Mesenteric fat pad (tissue), 1 donor: ENCODE data around the gene CUBN. TPM values are rescaled to one million over a fixed set of nuclear protein-coding genes. Genes with fewer than 3 reads are reported as not detected.

Experiments used
- DNase-seq: peaks from one replicate; pipeline ENCODE4 v3.0.0-alpha.2; 2020; ENCODE audit warnings: low spot score
- total RNA-seq: library from RNA; stranded (reverse); fragmentation: NEBNext Ultra II Directional; extraction: Animal tissue kit (Norgen Biotek cat#: 25700); gene quantifications from one replicate; pipeline ENCODE4 v1.2.1, GENCODE V29; 2021
- donor health status: DM: yes; HTN: yes; CAD: no.

Gene CUBN
- total RNA-seq, 1 donor from 2014 or later = 3.5 TPM

- no peak for DNase-seq
Measured at GRCh38 chr10:17109046-17109445, 20.6 kb downstream of the CUBN start.

- DNase-seq = no peak
Measured at GRCh38 chr10:17106991-17107390, 22.6 kb downstream of the CUBN start.

- DNase-seq = no peak
Measured at GRCh38 chr10:17101910-17102266, 27.7 kb downstream of the CUBN start.

- no peak for DNase-seq
Measured at GRCh38 chr10:17101257-17101909, 28.2 kb downstream of the CUBN start.

GRCh38 chr10:17100586-17100985, 29.0 kb downstream of the CUBN start:
- DNase-seq = no peak

- DNase-seq = no peak
Measured at GRCh38 chr10:17098012-17098411, 31.6 kb downstream of the CUBN start.

- no peak for DNase-seq
Measured at GRCh38 chr10:17094844-17095243, 34.8 kb downstream of the CUBN start.

GRCh38 chr10:17092986-17093803, 36.4 kb downstream of the CUBN start:
- DNase-seq = no peak

- DNase-seq = no peak
Measured at GRCh38 chr10:17092216-17092944, 37.2 kb downstream of the CUBN start.

GRCh38 chr10:17088118-17088806, 41.3 kb downstream of the CUBN start:
- DNase-seq = no peak

GRCh38 chr10:17086865-17087367, 42.7 kb downstream of the CUBN start:
- DNase-seq = no peak

GRCh38 chr10:17085011-17085725, 44.4 kb downstream of the CUBN start:
- DNase-seq = no peak

- no peak for DNase-seq
Measured at GRCh38 chr10:17084258-17084657, 45.4 kb downstream of the CUBN start.

- DNase-seq = no peak
Measured at GRCh38 chr10:17081431-17081830, 48.2 kb downstream of the CUBN start.

GRCh38 chr10:17077890-17078289, 51.7 kb downstream of the CUBN start:
- DNase-seq = no peak

GRCh38 chr10:17077346-17077781, 52.2 kb downstream of the CUBN start:
- DNase-seq = no peak

- DNase-seq = no peak
Measured at GRCh38 chr10:17076626-17077345, 52.8 kb downstream of the CUBN start.

- DNase-seq = no peak
Measured at GRCh38 chr10:17075533-17076359, 53.9 kb downstream of the CUBN start.

GRCh38 chr10:17074541-17074847, 55.1 kb downstream of the CUBN start:
- no peak for DNase-seq
